ENCODE data around the gene ZNF664.
A peak's percentile ranks its signal among the peaks of the same experiment; 100 is the strongest.

ZNF664 gene

GRCh38 chr12:123958876-123959275 lies 14.1 kb upstream of the ZNF664 start:
- no peak for DNase-seq

GRCh38 chr12:123960029-123960735 lies 12.8 kb upstream of the ZNF664 start:
- no peak for DNase-seq

- DNase-seq, result no peak
Measured at GRCh38 chr12:123960856-123961255, 12.2 kb upstream of the ZNF664 start.

- DNase-seq, result no peak
Measured at GRCh38 chr12:123961585-123962345, 11.2 kb upstream of the ZNF664 start.

GRCh38 chr12:123962513-123962912 lies 10.5 kb upstream of the ZNF664 start:
- no peak for DNase-seq

GRCh38 chr12:123963821-123964220 lies 9.2 kb upstream of the ZNF664 start:
- DNase-seq, result no peak

GRCh38 chr12:123965382-123965781 lies 7.6 kb upstream of the ZNF664 start:
- DNase-seq, result no peak

GRCh38 chr12:123966596-123966995 lies 6.4 kb upstream of the ZNF664 start:
- no peak for DNase-seq

GRCh38 chr12:123967121-123967586 lies 5.9 kb upstream of the ZNF664 start:
- no peak for DNase-seq

- peak in 1 of 3 donors; percentile 25 for DNase-seq
Measured at GRCh38 chr12:123971449-123971769, 1.6 kb upstream of the ZNF664 start.

GRCh38 chr12:123971770-123972456 lies 1.1 kb upstream of the ZNF664 start:
- peak in 2 of 3 donors; percentile 33 for DNase-seq

- peak in 2 of 3 donors; percentile 26 to 52 for DNase-seq
Measured at GRCh38 chr12:123973552-123974341, 732 bp downstream of the ZNF664 start.

GRCh38 chr12:123976227-123976826 lies 3.3 kb downstream of the ZNF664 start:
- DNase-seq, result no peak

GRCh38 chr12:123979566-123979965 lies 6.6 kb downstream of the ZNF664 start:
- DNase-seq, result no peak

GRCh38 chr12:123982269-123982668 lies 9.3 kb downstream of the ZNF664 start:
- no peak for DNase-seq

GRCh38 chr12:123983822-123984485 lies 10.9 kb downstream of the ZNF664 start:
- peak; percentile 71 to 79 (median 79) for DNase-seq

GRCh38 chr12:123984903-123985302 lies 11.9 kb downstream of the ZNF664 start:
- DNase-seq, result no peak

- DNase-seq, result no peak
Measured at GRCh38 chr12:123986374-123986965, 13.5 kb downstream of the ZNF664 start.

- no peak for DNase-seq
Measured at GRCh38 chr12:123987022-123987421, 14.0 kb downstream of the ZNF664 start.

GRCh38 chr12:123989168-123989567 lies 16.2 kb downstream of the ZNF664 start:
- DNase-seq, result no peak

- no peak for DNase-seq
Measured at GRCh38 chr12:123989753-123990152, 16.7 kb downstream of the ZNF664 start.
